Superior temporal gyrus (tissue), 1 donor: ENCODE results near the gene PLA2G4B.

Experiments
- DNase-seq: peaks from one replicate; pipeline ENCODE4 v3.0.0-alpha.2; 2016; ENCODE audit errors: extremely low spot score

The PLA2G4B gene

DNA sequence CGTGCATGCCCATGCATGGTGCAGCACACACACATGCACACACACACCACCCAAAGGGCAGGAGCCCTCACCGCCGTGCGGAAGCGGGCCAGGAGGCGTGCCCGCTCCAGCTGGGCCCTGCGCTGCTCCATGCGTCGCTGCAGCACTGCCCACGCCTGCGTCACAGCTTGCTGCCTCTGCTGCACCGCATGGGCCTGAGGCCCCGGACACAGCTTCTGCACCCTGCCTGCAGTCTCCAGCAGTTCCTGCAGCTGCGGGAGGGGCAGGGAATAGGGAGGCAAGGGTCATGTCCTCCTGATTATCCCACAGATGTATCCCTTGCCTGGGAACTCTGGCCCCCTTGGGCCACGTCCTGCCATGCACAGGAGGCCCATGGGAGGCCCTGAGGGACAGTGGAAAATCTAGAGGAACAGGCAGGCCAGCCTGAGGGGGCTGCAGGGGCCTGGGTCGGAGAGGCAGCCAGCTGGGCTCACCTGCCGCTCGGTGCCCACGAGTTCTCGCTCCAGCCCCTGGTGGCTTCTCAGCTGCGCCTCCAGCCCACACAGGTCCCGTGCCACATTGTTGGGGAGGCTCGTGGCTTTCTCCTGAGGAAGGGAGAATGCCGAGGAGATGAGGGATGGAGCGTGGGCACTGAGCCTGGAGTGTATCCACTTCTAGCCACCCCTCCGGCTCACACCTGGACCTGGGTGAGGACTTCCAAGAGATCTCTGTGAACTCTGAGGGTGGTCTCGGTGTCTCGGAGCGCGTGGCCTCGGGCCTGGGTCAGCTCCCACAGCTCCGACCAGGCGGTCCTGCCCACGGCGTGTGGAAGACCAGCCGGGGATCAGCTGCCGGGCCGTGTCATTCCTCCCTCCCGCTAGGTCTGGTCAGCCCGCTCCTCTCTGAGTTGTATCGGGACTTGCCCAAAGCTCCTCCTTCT, 31.4 kb downstream of the PLA2G4B start:
- no peak for DNase-seq

DNA sequence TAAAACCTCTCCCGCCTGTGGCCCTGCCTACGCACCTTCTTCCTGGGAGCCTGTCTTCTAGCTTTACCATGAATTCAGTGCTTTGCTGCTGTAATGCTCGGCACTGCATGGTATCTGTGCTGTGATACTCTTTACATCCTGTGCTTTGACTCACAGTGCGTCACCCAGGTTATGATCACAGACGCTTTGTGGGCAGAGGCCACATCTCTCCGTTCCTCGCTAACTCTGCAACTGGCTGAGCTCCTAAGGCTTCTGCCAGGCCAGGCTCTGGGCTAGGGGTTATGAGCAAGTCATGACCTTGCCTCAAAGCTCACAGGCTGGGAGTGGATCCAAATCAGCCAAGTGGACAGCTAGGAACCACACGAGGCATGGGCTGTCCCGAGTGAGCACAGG, 32.0 kb downstream of the PLA2G4B start:
- peak; percentile 17 for DNase-seq

DNA sequence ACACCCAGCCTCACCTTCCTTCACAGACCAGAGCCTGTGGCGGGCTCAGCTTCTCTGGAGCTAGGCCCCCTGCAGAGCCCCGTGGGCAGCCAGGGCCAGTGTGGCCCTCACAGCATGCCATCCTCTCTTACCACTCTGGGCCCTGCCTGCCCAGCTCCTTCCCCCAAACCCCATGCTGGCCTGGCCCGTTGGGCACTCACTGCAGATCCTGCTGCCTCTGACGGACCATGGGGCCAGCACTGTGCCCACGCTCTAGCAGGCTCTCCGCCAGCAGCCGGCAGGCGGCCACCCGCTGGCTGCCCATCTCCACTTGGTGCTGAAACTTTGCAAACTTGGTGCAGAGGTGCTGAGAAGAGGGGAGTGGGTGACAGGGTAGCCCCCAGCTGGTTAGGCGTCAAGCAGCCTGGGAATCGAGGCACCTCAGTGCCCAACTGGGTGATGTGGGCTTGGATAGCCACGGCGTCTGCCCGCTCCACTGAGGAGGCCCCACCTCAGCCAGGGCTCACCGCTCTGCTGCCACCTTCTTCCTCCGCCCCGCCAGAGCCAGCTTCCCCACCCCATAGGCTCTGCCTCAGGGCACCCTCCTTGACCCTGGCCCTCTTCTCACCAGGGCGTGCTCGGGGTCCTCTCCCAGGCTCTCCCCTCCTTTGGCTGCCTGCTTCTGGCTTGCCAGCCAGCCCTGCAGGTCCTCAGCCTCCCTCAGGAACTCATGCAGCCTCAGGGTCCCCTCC, 32.7 kb downstream of the PLA2G4B start:
- no peak for DNase-seq

DNA sequence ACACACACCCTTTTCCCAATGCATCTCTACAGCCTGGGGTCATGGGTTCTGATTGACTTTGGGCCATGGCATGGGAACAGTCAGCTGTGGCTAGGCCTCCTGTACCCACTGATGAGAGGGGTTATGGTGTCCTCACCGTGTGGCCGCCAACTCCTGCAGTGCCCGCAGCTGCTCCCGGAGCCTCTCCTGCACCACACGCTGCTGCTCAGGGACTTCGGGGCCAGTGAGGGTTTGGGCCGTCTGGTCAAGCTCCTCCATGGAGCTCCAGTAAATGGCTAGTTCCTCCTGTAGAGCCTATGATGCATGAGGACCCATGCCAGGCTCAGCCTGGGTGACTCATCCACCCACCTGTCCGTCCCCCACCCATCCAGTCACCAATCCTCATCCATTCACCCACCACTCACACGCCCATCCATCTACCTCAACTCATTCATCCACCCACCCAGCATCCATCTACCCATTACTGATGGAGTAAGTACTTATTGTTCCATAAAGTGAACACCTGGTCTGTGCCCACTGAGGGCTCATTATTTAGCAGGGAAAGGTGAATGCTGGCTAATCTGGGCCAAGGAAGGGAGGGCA, 33.6 kb downstream of the PLA2G4B start:
- no peak for DNase-seq

DNA sequence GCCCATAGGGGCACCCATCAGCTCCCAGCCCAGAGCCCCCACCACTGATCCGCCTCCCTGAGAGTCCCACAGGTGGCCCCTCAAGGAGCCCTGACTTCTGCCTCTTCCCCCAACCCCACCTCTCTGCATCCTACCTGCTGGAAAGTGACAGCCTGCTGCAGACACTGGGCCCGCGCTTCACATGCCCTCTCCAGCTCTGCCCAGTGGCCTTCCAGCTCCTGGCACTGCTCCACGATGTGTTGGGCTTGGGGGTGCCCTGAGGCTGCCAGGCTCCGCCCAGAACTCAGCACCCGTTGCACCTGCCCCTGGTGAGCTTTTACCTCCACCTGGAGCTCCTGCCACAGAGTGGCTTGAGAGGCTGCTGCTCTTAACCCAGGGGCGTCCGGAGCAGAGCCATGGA, 35.1 kb downstream of the PLA2G4B start:
- DNase-seq, result no peak

DNA sequence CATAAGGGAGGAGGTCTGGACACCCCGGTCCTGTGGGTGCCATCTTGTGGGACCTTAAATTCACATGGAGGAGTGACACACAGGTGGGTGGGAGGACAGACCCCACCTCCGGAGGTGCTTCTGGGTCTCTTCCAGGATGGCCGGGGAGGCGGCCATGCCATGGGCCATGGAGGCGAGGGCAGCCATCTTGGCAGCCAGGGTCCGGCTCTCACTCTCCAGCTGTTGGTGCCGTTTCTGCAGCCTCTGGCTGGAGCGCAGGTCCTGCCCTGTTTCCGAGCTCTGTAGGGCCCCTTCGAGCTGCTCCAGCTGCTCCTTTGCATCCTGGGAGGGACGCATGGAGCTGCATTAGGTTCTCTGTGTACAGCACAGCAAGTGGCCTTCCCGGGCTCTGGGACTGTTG, 36.1 kb downstream of the PLA2G4B start:
- DNase-seq, result no peak

DNA sequence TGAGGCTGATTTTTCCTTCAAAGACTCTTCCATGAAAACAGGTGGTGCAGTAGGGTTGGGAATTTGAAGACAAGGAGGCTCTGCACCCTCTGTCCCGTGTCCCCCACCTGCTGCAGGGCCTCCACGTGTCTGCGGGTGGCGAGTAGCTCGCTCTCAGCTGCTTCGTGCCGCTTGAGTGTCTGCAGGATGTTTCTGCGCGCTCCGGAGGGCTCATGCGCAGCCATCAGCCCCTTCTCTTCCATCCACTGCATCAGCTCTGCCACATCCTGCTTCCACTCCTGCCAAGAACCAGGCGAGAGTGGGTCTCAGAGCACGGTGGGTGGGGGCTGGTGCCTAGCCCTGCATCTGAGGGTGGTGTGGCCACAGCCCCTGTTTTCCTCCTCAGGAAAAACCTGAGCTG, 37.4 kb downstream of the PLA2G4B start:
- no peak for DNase-seq

DNA sequence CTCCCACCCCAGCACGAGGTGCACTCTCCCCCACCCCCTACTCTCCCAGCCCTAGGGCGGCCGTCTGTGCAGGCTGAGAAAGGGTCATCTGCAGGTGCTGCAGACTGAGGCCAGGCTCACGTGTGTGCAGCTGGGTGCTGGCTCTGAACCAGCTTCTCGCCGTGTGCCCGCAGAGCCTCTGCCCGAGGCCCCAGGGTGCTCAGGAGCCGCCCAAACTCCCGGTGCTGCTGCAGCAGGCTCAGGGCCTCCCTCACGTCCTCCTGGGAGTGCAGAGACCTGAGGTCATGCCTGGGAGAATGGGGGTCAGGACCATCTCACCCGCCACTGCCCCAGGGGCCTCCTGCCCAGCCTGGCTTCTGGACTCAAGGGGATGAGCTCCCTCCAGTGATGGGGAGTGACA, 38.0 kb downstream of the PLA2G4B start:
- DNase-seq, result no peak

DNA sequence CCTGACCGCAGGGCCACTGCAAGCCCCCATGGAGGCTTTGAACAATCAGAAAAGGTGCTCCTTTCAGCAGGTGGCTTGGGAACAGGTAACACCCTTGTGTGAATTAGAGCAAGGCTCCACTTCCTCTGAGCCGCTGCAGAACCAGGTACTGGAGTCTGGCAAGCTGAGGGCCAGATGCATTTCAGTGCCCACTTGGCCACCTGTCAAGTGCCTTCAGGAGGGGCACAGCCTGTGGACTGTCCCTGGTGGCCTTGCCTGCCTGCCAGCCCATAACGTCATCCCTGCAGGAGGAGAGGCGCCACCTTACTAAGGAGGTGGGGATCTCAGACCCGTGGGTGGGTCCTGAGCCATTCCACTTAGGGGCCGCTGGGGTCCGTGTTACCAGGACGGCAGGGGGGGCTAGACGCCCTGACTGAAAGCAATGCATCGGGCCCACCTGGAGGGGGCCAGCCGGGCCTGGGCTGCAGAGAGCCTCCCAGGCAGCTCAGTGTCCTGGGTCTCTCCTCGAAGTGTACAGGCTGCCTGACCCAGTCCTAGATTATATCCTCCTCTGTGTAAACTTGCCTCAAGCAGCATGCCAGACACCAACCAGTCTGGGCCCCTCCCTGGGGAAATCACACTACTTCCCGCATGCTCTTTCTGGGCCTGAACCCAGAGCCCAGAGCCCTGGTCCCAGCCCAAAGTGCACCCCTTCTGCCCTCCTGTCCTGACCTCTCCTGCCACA, 39.1 kb downstream of the PLA2G4B start:
- no peak for DNase-seq

DNA sequence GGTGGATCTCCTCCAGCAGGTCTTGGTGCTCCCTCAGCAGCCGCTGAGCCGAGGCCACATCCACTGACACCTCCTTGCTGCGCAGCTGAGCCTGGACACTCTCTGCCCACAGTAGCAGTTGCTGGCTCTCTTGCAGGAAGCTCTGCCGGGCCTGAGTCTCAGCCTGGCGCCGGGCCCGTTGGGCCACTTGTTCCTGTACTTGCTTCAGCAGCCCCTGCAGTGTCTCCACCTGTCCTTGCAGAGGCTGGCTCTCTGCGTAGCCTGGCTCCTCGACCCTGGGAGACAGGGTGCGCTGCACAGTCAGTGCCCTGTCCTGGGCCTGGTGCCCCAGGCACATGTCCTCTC, 39.7 kb downstream of the PLA2G4B start:
- DNase-seq, result no peak

DNA sequence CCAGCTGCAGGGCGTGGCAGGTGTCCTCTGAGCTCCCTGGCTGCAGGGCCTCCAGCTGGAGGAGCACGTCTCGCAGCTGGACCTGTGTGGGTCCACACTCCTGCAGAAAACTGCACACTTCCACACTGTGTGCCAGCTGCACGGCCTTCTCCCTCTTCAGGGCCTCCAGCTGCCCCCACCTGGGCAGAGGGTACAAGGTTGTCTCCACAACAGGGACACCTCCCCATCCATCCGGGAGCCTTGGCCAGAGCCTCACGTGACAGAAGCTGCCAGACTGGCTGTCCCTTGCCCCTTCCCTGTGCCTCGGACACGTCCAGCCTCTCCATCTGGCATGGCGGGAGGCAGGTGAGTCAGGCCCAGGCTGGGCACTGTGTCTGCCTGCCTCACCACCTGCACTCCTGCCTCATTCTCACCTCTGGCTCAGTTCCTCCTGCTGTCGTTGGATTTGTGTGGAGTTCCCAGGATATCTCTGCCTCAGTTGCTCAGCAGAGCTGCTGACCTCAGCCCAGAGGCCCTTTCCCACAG, 40.7 kb downstream of the PLA2G4B start:
- DNase-seq, result no peak

DNA sequence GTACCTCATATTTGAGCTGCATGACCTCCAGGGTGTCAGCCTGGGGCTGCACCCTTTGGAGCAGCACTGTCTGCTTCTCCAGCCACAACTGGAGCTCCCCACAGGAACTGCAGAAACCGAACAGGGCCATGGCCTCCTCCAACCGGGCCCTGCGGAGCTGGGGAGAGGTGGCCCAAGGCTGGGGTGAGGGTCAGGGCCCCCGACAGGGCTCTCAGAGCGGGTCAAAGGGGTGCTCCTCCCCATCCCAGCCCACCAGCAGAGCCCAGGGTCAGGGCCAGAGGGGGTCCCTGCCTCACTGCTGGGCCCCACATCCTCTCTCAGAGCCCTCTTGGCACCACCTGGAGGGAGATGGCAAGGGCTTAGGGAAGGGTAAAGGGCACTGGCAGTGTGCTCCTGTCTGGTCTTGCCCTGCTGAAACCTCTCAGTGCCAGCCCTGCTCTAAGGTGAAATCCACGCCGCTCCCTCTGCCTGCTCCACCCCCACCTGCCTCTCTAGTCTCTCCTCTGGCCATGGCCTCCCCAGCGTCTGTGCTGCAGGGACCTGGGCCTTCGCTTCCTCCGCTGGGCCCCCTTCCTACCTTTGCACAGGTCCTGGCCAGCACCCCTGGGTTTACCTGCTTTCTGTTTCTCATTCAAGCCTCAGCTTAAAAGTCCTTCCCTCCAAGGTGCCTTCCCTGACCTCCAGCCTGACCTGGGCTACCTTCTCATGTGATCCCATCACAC, 41.7 kb downstream of the PLA2G4B start:
- DNase-seq, result no peak

DNA sequence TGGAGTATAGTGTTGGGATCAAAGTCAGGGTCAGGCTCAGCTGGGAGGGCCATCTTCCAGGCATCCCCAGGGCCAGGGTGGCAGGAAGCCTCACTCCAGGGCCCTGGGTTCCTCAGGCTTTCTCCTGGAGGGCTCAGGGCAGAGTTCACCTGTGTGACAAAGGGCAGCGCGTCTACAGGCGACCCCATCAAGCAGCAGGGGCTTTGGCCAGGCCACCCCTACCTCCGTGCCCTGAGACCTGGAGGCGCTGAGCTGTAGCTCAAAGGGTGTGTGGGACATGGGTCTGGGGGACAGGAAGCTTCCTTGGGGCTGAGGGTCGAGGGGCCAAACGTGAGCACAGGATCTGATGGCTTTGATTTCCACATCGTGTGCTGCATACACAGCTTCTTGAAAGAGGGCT, 42.4 kb downstream of the PLA2G4B start:
- no peak for DNase-seq

DNA sequence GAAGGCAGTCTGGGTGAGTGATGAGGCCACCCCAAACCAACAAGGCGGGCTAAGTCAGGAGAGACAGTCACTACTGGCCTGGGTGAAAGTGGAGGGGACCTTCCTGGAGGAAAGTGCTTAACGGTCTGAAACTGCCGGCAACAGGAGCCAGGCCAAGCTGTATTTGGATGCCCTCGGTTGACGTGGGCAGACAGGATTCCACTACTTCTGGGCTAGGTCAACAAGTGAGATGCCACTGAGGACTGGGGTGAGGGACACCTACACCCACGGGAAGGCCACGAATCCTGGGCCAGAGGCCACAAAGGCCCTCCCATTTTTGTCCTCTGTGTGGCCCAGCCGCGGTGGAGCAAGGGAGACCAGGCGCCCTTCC, 42.9 kb downstream of the PLA2G4B start:
- no peak for DNase-seq

DNA sequence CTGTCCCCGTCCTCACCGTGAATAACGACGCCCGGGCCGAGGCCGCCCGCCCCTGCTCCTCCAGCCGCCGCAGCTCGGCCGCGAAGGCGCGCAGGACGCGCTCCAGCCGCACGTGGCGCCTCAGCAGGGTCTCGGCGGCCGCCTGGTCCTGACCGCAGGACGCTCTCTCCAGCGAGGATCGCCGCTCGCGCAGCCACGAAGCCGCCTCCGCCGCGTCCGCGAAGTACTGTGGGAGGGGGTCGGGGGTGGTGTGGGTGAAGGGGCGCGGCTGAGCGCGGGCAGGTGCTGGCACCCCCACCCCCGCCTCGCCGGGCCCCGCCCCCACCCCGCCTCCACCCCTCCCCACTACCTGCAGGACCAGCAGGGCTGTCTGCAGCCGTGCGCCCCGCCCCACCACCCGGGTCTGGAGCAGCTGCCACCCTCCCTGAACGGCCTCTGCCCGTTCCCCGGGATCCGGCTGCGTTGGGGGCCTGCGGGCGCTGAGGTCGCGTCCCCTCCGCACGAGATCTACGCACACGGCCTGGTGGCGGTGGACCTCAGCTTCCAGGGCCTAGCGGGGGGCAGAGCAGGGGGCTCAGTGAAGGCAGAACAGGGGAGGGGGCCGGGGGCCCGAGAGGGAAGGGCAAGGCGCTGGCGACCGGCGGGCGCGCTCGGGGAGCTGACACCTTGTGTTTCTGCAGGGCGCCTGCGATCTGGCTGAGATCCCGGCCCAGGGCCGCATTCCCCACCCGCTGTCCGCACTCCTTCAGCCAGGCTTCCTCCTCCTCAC, 43.5 kb downstream of the PLA2G4B start:
- DNase-seq, result no peak

DNA sequence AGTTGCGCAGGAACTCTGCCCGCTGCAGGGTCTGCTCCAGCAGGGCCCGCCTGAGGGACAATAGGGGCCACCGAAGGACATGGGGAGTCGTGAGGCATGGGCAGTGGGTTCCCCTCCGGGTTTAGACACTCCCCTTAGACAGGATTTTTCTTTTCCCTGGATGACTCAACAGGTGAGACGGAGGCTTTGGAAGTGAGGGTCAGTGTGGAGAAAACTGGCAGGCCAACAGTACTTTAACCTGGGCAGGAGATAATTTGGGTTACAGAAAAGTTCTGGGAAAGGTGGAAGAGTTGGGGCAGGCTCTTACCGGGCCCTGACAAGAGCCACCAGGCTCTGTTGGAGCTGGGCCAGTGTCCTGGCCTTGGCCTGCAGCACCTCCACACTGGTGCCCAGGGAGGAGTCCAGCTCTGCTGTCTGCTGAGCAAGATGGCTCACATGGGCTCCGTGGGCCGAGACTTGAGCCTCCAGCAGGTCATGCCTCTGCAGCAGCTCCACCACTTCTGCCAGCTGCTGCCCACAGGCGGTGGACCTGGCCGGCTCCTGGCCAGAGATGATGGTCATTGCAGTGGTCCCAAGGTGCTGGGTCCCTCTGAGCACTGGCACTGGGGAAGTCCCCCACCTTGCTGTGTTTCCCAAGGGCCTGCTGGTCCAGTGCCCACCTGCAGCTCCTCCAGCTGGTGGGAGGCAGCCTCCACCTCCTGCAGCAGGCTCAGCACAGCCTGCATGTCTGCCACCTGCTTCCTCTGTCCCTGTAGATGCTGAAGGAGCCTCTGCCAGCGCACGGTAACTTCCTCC, 44.2 kb downstream of the PLA2G4B start:
- DNase-seq, result no peak

DNA sequence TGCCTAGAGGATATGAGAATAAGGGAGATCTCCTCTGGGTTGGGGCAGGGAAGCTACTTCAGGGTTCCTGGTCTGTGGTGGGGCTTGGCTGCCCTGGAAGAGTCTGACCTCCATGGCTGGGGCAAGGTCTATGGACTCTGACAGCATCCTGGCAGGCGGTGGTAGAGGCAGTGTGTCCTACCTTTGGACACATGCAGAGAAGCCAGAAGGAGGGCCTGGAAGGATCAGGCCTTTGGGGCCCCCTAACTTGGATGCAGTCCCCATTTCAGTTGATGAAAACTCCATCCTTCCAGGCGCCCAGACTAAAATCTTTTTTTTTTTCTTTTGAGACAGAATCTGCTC, 44.8 kb downstream of the PLA2G4B start:
- no peak for DNase-seq

DNA sequence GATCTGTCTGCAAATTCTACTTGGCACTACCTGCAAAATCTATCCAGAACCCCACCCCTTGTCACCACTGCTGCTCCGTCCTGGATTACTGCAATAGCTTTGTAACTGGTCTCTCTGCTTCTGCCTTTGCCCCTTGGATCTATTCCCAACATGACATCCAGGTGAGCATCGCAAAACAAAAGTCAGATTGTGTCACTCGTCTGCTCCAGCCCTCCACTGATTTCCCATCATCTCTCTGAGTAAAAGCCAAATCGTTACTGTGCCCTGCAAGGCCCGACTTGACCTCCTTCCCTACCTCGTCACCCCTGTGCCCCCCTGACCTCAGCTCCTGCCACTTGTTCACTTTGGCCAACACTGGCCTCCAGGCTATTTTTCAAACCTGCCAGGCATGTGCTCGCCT, 45.8 kb downstream of the PLA2G4B start:
- DNase-seq, result no peak

DNA sequence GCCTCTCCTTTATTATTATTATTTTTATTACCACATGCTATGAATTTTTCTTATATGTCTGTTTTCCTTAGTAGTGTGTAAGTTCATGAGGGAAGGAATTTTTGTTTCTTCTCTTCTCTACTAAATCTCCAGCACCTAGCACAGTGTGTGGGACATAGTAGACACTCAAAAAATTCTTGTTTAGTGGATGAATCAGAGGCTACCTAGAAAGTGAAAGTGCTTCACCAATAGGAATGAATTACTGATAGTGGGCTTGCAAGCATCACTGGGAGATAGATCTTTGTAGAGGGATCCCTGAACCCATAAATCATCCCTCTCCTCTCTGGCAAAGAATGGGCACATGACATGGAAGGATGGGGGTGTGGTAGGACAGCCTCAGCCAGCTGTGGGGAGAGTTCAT, 46.7 kb downstream of the PLA2G4B start:
- DNase-seq, result no peak

DNA sequence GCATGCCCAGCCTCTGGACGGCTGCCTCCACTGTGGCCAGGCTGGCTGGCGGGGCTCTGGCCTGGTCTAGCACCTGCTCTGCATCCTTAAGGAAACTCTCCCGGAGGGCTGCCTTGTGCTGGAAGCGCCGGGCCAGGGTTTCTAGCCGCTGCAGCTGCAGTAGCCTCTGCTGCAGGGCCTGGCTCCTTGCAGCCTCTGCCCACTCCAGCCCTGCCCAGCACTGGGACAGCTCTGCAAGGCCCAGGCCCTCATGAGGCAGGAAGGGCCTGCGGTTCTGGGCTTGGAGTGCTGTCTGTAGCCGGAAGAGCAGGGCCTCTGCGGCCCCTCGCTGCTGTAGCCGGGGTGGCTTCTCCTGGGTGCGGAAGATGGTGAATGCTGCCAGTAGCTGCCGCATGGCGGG, 47.2 kb downstream of the PLA2G4B start:
- DNase-seq, result no peak
